T-helper 1 cell treated with Interleukin-12 subunit alpha and Interleukin-12 subunit beta and Interleukin-4 antibody, amounts not matched to agents 30 ng/mL and 1 ng/mL, for 36 hours (primary cell): ENCODE measurements around the gene CREBBP. TPM values are rescaled to one million over a fixed set of nuclear protein-coding genes. Genes with fewer than 3 reads are reported as not detected.

Experiments
- intact Hi-C: fragments of 100-400 bp; cut with micrococcal nuclease; formaldehyde crosslinking; loops from one replicate; pipeline ENCODE4 v1.15.1; 2024
- total RNA-seq: library from RNA; stranded (reverse); gene quantifications from 2 replicates; pipeline ENCODE4 v1.2.3, GENCODE V29; 2022

The CREBBP gene
- total RNA-seq, 1 donor from 2014 or later, result 82.1 TPM

DNA sequence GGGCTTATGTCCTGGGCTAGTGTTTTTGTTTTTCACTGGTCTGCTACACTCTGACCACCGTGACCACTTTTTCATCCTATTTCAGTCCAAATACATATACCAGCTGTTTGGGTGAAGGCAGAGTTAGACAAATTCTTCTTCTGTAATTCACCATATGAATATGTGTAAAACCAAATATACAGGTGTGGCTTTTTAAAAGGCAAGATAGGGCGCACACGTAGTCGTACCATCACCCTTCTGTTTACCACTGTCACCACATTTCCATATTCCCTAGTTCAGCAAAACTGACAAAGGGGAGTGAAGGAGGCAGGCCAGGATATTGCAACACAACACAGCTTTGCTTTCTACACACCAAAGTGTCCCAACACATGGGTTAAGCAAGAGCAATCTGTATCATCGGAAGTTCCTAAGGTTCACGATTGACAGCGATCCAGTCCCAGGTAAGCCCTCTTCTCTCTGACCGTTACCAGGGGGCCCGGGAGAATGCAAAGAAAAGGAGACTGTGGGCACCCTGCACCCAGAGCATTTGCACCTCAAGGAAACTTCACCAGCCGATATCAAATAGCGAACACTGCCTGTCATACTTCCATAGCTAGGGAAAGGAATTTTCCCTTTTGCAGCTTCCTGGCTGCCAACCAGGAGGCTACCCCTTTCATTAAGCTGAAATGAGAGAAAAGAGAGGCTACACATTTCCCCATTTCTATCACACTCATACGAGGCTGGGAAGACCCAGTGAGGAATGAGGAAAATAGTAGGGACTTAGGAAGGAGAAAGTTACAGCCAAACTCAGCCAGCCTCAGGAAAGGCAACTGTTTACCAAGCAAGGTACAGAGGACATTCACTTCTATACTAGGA is 23.1 kb downstream of the CREBBP start:
- intact Hi-C loops, result loop anchor here (2.0 kb wide), 1 partner anchor 37 kb away; no protein-coding TSS in a partner anchor

DNA sequence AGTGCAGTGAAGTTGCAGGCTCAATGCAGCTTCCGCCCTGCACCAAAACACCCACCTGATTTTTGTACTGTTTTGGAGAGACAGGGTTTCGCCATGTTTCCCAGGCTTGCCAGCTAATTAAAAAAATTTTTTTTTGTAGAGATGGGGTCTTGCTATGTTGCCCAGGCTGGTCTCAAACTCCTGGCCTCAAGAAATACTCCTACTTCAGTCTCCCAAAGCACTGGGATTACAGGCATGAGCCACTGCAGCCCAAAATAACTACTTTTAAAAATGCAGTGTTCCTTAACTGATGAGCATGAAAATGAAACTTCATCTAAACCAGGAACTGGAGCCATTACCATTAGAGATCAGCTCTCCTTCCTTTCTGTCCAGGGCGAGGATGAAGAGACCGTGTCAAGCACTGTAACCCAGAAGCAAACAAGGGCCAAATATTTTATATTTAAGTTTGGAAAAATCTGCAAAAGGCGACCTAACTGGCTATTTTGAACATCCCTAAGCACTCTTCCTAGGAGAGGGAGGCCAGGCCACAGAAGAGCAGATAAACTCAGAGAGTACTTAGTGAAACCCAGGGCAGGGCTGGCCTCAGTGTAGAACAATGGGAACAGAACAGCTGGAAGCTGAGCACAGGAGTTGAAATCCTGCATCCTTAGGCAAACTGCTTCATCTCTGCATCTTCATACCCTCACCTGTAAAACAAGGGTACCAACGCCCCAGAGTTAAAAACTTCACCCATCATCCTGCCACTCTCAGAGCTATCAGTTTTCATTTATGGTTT is 24.0 kb downstream of the CREBBP start:
- intact Hi-C loops, result loop anchor here (2.0 kb wide), 1 partner anchor 38 kb away; no protein-coding TSS in a partner anchor

DNA sequence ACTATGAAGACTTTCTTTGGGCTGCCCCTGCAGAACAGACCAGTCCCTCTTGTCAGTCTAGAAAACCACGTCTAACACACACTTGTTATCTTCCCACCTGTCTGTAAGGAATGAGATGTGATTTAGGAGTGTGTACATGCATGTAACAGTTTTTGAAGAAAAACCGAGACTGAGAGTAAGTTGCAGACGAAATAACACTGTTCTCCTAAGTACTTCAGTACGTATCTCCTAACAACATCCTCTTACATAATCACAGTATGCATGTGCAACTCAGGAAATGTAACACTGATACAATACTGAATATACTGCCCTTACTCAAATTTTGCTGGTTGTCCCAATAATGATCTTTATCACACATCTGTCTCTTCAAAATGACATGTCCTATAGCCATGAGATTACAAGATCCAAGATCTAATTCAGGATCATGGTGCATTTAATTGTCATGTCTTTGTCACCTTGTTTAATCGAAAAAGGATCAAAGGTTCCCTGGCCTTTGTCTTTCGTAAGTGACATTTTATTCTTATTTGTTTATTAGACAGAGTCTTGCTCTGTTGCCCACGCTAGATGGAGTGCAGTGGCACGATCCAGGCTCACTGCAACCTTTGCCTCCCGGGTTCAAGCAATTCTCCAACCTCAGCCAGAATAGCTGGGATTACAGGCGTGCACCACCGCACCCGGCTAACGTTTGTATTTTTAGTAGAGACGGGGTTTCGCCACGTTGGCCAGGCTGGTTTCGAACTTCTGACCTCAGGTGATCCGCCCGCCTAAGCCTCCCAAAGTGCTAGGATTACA is 25.6 kb downstream of the CREBBP start:
- intact Hi-C loops, result no loop called here

DNA sequence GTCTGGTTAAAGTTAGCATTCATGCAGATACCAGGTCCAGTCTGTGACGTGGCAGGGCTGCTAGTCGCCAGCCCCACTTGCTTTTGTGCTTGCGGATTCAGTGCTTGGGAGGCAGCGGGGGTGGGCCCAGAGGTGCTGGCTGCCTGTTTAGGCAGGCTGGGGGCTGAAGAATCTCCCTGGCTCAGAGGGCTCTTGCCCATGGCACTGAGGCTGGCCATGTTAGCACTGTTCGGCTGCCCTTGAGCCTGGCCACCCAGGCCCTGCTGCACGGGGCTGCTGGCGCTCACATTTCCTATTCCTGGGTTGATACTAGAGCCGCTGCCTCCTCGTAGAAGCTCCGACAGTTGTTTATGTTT is 30.0 kb downstream of the CREBBP start:
- intact Hi-C loops, result no loop called here

DNA sequence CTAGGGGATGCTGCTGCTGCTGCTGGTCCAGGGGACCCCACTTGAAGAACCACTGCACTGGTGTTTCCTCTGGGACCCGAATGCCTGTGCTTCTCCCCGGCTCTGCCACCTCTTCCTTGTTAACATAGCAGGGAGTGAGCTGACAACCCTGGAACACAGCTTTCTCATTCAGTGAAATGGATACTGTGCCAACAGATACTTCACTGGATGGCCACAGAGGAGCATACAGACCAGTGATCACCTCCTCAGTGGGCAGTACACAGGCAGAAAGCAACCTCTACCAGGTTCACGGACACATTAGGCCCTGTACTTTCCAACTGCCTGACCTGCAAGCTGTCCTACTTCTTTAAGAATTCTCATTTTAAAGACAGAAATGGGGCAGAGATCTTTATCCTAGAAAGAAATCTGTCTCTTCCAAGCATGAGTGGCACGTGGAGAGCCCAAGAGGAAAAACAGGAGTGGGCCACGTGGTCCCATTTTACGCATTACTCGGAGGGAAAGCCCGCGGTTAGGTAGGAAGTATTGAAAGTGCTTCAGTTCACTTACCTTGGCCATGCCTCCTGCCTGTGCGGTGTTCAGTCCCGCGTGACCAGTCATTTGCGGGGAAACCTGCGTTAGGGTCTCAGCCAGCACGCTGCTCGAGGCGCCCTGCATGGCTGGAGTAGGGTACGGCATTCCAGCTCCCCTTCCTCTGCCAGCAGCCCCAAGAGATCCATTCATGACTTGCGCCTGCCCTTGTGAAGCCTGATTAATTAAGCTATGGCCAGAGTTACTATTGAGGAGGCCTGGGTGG is 30.6 kb downstream of the CREBBP start:
- intact Hi-C loops, result no loop called here

DNA sequence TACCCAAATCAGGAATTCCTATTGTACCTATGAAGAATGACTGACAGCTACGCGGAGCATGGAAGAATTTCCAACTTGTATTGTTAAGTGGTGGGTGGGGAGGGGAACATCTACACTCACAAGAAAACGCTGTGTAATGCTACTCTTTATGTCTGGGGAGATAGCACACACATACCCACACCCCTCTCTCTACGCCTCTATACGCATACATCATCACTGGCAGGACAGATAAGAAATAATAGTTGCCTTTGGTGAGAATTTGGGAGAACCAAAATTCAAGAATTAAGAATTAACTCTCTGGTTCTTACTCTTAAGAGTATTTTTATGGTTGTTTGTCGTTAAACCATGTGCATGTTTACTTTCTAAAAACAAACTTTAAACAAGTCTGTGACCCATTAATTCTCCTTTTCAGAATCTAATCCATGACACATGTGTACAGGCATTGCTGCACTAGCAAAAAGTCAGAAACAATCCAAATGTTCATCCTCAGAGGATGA is 33.9 kb downstream of the CREBBP start:
- intact Hi-C loops, result no loop called here

DNA sequence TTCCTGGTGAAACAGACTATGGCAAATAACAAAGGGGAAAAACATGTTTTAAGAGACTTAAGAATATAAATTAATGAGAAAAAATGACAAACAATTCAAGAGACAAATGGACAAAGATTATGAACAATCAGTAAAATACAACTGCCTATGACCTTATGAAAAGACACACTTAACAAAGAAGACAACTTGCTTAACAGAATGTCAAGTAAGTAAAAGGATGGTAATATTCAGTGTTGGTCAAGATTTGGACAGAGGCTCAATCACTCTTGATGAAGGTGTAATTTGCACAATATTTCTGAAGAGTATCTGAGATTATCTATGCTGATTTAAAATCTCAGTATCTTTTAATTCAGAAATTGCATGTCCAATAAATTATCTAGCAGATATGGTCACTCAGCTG is 34.4 kb downstream of the CREBBP start:
- intact Hi-C loops, result no loop called here

DNA sequence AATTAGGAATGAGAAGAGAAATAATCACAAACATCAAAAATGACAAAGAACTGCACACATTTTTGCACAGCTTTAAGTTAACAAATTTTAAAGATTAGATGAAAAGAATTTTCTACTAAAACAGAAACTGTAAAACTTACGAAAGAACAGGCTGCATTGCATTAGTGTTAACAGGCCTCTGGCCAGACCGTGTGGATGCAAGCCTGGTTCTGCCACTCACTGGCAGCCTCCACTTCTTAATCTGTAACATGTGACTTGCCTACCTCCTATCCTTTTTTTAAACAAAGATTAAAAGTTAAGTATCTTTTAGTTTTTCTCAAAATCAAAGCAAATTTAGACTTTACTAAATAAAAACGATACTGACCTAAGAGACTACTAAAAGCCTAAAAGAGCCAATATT is 37.5 kb downstream of the CREBBP start:
- intact Hi-C loops, result no loop called here

DNA sequence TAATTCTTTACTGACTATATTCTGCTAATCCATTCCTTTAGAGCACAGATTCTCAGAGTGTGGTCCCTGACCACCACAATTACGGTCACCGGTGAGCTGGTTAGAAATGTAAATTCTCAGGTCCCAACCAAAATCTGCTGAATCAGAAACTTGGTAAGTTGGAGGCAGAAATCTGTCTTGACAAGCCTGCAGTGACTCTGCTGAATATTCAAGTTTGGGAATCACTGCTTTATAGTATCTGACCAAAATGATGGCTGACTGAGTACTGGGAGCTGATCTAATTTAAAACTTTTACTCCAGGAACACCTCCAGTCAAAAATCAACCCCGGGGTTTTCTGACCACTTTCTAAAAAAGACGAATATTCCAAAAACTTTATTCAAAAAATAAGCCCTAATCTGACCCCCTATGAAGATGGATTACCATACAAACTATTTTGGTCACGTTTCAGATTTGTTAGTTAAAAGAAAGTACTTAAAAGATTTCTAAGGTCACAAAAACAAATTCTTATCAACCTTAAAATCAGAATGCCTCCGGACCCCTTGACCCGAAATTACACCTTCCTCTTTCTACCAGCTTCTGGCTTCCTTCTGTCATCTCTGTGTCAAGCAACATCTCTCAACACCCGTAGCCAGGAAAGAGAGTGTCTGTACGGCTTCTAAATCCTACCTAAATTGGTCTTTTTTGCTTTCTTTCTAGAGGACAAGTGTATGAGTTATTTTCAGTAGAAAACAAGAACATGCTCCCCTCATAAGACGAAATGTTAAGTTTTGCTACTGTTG is 38.6 kb downstream of the CREBBP start:
- intact Hi-C loops, result no loop called here

DNA sequence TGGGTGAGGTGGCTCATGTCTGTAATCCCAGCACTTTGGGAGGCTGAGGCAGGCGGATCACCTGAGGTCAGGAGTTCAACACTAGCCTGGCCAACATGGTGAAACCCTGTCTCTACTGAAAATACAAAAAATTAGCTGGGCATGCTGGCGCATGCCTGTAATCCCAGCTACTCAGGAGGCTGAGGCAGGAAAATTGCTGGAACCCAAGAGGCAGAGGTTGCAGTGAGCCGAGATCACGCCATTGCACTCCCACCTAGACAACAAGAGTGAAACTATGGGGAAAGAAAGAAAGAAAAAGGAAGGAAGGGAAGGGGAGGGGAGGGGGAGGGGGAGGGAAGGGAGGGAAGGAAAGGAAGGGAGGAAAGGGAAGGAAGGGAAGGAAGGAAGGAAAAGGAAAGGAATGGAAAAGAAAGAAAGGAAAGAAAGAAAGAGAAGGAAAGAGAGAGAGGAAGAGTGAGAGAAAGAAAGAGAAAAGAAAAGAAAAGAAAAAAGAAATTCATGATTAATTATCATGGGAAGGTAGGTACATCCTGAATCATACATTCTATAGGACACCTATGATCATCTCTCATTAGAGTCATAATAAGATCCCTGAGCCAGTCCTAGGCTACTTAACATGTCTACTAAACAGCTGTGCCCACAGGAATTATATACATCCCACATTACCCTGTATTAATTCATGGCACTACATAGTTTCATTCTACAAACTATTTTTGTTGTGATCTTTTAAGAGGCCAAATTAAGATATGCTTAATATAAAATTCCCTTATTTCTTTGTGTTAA is 40.9 kb downstream of the CREBBP start:
- intact Hi-C loops, result no loop called here

DNA sequence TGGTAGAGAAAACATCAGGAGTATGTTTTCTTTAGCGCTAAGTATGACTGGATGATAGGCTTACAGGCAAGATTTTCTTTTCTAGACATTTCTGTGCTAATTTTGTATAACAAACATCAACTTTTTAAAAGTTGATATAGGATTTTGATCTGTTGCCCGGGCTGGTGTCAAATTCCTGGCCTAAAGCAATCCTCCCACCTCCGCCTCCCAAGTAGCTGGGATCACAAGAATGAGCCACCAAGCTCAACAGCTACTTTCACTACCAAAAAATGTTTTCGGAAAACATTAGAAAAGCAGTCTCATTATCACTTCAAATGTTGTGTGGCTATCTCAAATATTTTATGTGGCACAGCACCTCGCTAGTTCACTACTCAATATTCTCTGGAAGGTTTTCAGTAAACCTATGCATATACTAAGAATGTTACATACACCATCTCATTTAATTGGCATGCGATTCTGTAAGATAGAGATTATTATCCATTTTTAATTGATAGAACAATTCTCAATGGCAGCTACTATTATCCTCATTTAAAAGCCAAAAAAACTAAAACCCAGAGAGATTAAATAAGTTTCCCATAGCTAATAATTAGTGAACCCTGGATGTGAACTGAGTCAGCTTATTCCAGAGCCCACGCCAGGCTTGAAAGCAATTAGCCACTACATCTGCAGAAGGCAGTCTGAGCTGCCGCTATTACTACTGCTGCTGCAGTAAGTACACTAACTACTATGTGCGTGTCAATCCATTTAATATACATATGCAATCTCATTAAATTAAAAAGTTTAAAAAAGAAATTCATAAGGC is 41.7 kb downstream of the CREBBP start:
- intact Hi-C loops, result no loop called here

DNA sequence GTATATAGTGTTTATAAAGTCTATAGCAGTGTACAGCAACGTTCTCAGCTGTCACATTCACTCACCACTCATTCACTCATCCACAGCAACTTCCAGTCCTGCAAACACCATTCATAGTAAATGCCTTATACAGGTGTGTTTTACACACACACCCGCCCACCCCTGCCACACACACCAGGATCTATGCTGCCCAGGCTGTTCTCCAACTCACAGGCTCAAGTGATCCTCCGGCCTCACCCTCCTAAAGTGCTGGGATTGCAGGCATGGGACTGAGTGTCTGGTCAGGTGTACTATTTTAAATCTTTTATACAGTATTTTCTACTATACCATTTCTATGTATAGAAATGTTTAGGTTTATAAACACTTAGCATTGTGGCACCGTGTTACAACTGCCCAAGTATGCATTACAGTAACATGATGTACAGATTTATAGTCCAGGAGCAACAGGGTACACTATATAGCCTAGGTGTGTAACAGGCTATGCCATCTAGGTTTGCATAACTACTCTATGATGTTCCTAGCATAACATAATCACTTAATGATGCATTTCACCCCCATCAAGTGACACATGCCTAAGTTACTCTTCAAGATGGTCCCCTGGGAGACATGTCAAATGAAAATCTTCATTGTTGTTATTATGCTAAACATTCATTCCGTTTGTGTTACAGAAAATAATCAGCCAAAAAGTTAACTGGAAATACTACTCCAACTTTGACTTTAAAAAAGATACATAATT is 42.5 kb downstream of the CREBBP start:
- intact Hi-C loops, result no loop called here

DNA sequence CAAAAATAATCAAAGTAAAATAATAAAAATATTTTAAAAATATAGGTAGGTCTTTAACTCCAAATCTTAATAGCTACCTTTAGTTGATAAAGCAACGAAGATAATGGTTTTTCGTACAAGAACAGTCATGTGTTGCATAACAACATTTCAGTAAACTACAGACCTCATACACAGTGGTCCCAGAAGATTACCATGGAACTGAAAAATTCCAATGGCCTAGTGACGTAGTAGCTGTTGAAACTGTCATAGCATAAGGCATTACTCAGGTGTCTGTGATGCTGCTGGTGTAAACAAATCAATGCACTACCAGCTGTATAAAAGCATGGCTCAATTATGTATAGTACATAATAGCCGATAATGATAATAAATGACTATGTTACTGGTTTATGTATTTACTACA is 43.9 kb downstream of the CREBBP start:
- intact Hi-C loops, result no loop called here

DNA sequence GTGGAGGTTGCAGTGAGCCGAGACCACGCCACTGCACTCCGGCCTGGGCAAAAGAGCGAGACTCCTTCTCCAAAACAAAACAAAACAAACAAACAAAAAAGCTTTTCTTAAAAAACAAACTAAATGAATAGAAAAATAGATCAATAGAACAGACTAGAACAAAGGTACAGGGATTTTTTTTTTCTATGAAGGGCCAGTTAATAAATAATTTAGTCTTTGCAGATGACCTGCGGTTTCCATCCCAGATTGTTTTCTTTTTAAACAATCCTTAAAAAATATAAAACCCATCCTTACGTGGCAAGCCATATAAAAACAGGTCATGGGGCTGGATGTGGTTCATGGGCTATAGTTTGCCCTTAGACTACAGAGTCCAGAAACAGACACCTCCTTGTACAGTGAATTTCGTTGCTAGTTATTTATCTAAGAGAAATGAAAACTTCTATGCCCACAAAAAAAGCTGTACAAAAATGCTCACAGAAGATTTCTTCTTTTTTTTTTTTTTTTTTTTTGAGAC is 45.4 kb downstream of the CREBBP start:
- intact Hi-C loops, result no loop called here

DNA sequence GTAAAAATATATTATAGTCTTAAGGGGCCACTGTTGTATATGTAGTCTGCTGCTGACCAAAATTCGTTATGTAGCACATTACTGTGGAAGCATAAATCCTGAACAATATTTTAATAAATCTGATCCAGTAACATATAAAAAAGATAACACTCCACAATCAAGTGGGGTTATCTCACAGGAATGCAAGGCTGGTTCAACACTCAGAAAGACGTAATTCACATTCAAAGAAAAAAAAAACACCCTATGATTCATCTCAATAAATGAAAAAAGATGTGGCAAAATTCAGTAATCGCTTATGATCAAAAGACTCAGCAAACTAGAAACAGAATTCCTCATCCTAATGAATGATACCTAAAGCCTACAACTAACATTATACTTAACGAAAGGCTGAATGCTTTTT is 47.8 kb downstream of the CREBBP start:
- intact Hi-C loops, result no loop called here

DNA sequence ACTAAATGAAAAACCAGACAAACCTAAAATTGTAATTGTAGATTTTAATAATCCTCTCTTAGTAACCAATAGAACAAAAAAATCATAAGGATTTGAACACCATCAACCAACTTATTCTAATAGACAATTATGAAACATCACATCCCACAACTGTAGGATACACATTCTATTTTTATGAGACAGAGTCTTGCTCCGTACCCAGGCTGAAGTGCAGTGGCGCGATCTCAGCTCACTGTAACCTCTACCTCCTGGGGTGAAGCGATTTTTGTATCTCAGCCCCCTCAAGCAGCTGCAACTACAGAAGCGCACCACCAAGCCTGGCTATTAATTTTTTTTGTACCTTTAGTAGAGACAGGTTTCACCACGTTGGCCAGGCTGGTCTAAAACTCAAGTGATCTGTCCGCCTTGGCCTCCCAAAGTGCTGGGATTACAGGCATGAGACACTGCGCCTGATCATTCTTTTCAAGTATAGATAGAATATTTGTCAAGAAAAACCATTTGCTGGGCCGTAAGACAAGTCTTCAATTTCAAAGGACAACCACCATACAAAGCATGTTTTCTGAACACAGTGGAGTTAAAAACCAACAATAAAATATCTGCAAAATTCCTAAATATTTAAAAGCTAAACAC is 49.8 kb downstream of the CREBBP start:
- intact Hi-C loops, result no loop called here
